OCI-LY7 (cell line): ENCODE data around the gene MNAT1.
"Not testable (repeated sequence)": the region's sequence is repeated elsewhere in the genome, so short reads cannot be mapped to it uniquely, and the experiment has no call there.

Experiments
- EZH2phosphoT487 ChIP-seq: fragments of 200-600 bp; sonication (generic); IDR thresholded peaks from 2 replicates; pipeline ENCODE4 v1.6.1; 2018; ENCODE audit warnings: low read depth, borderline replicate concordance, mild to moderate bottlenecking, mixed run types, antibody characterized with exemption, low read length, moderate library complexity, mixed read lengths
- TF ChIP-seq, protein P1 (sequence below): fragments of 200-600 bp; sonication (generic); conservative IDR thresholded peaks from 2 replicates; pipeline ENCODE4 v1.5.1; 2014; ENCODE audit warnings: mild to moderate bottlenecking, antibody characterized with exemption, low read length, moderate library complexity, mixed read lengths

DNA sequence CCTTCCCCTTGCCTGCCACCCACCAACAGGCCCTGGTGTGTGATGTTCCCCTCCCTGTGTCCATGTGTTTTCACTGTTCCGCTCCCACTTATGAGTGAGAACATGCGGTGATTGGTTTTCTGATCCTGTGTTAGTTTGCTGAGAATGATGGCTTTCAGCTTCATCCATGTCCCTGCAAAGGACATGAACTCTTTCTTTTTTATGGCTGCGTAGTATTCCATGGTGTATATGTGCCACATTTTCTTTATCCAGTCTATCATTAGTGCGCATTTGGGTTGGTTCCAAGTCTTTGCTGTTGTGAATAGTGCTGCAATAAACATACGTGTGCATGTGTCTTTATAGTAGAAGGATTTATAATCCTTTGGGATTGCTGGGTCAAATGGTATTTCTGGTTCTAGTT, 117.1 kb downstream of the MNAT1 start:
- TF ChIP-seq, protein P1, sequence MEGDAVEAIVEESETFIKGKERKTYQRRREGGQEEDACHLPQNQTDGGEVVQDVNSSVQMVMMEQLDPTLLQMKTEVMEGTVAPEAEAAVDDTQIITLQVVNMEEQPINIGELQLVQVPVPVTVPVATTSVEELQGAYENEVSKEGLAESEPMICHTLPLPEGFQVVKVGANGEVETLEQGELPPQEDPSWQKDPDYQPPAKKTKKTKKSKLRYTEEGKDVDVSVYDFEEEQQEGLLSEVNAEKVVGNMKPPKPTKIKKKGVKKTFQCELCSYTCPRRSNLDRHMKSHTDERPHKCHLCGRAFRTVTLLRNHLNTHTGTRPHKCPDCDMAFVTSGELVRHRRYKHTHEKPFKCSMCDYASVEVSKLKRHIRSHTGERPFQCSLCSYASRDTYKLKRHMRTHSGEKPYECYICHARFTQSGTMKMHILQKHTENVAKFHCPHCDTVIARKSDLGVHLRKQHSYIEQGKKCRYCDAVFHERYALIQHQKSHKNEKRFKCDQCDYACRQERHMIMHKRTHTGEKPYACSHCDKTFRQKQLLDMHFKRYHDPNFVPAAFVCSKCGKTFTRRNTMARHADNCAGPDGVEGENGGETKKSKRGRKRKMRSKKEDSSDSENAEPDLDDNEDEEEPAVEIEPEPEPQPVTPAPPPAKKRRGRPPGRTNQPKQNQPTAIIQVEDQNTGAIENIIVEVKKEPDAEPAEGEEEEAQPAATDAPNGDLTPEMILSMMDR, result not testable (repeated sequence)
- TF ChIP-seq EZH2phosphoT487, result not testable (repeated sequence)
